Fibroblast of lung (primary cell): ENCODE results near the gene IP6K3. TPM values are rescaled to one million over a fixed set of nuclear protein-coding genes. Genes with fewer than 3 reads are reported as not detected.

ENCODE experiments used
- DNase-seq, 2 donors: peaks; one replicate each; pipeline versions ENCODE4 v3.0.0 to v3.0.0-alpha.2; 2010; ENCODE audit warnings: low read depth in 2 of 2
- H2AFZ ChIP-seq: 2 replicates; pipeline ENCODE4 v1.5.1; 2012; ENCODE audit warnings: low read length, control low read depth, inconsistent platforms
- H3K27ac ChIP-seq: 2 replicates; pipeline ENCODE4 v1.5.1; 2011; ENCODE audit warnings: low read length, control low read depth; ENCODE audit not compliant: insufficient read depth
- H3K27me3 ChIP-seq: 2 replicates; pipeline ENCODE4 v1.5.1; 2011; ENCODE audit warnings: mild to moderate bottlenecking, low read length; ENCODE audit not compliant: control insufficient read depth, insufficient read depth
- H3K36me3 ChIP-seq: 2 replicates; pipeline ENCODE4 v1.5.1; 2011; ENCODE audit warnings: low read length; ENCODE audit not compliant: control insufficient read depth, insufficient read depth
- H3K4me1 ChIP-seq: 2 replicates; pipeline ENCODE4 v1.5.1; 2011; ENCODE audit warnings: low read length; ENCODE audit not compliant: control insufficient read depth, insufficient read depth; ENCODE audit errors: extremely low read depth
- H3K4me2 ChIP-seq: 2 replicates; pipeline ENCODE4 v1.5.1; 2011; ENCODE audit warnings: low read length, control low read depth; ENCODE audit not compliant: insufficient read depth; ENCODE audit errors: extremely low read depth
- H3K4me3 ChIP-seq, 4 experiments: fragments of 200-600 bp in 1 of 4; sonication (generic) in 1 of 4; replicated peaks in 1 of 4; 2 replicates each; pipeline ENCODE4 v1.5.1; 2011 to 2016; ENCODE audit warnings: low read length in 4 of 4, low read depth in 3 of 4, mild to moderate bottlenecking in 3 of 4, control low read depth in 2 of 4, inconsistent platforms in 1 of 4, mixed read lengths in 1 of 4; ENCODE audit not compliant: insufficient read depth in 1 of 4; ENCODE audit errors: control extremely low read depth in 1 of 4
- H3K79me2 ChIP-seq: 2 replicates; pipeline ENCODE4 v1.5.1; 2012; ENCODE audit warnings: mild to moderate bottlenecking, low read length, inconsistent platforms; ENCODE audit not compliant: control insufficient read depth, insufficient read depth
- H3K9ac ChIP-seq: 2 replicates; pipeline ENCODE4 v1.5.1; 2011; ENCODE audit warnings: mild to moderate bottlenecking, low read length, control low read depth; ENCODE audit not compliant: insufficient read depth
- H3K9me3 ChIP-seq: 2 replicates; pipeline ENCODE4 v1.5.1; 2012; ENCODE audit warnings: low read depth, low read length; ENCODE audit not compliant: control insufficient read depth, insufficient read depth
- H4K20me1 ChIP-seq: 2 replicates; pipeline ENCODE4 v1.5.1; 2011; ENCODE audit warnings: low read length; ENCODE audit not compliant: control insufficient read depth, insufficient read depth; ENCODE audit errors: extremely low read depth
- EZH2 ChIP-seq: IDR thresholded peaks from 2 replicates; pipeline ENCODE4 v1.5.1; 2012; ENCODE audit warnings: low read length, control low read depth, mild to moderate bottlenecking; ENCODE audit errors: missing control alignments
- polyA plus RNA-seq, 2 donors: library from polyadenylated mRNA; depleted of rRNA in 1 of 2; stranded (reverse) in 1 of 2; unstranded in 1 of 2; fragments of >200 nt; gene quantifications; 2 replicates each; pipeline ENCODE4 v1.2.1, GENCODE V29; 2011 to 2012; ENCODE audit warnings: missing spikeins in 1 of 2
- total RNA-seq: library from RNA; depleted of rRNA; stranded (reverse); fragments of >200 nt; gene quantifications from 2 replicates; pipeline ENCODE4 v1.2.1, GENCODE V29; 2014
- TF ChIP-seq, protein P1 (sequence below), 2 donors: IDR thresholded peaks in 1 of 2; conservative IDR thresholded peaks in 1 of 2; 1 replicate in 1 of 2; 2 replicates in 1 of 2; pipeline ENCODE4 v1.5.1; 2011 to 2012; ENCODE audit warnings: low read length in 2 of 2, control low read depth in 1 of 2, inconsistent platforms in 1 of 2, low read depth in 1 of 2, mild to moderate bottlenecking in 1 of 2

IP6K3 gene
- total and polyA plus RNA-seq, 2 donors (not counting 1 experiment from before 2014, with no cell fraction given), result 0.84 to 5.4 TPM

DNA sequence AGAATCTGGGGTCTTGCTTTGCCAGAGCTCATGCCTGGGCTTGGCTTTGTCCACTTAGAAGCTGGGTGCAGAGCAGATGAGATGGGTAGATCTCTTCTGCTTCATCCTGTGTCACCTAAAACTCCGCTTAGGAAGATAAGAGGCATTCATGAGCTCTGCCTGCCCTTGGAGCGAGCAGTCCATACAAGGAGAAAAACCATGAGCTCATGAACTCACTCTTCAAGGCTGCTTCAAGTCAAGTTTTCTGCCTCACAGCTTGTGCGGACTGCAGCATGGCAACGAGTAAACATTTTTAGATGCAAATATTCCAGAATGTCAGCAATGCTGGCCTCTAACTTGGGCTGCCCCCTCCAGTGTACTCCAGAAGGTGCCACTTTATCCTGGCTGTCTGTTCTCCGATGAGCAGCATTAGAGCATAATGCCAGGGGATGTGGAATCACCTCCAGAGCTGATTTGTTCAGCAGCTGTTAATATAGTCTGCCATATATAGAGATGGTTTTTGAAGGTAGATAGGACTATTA is 24.5 kb downstream of the IP6K3 start:
- Histone ChIP-seq H3K4me1 (peaks cover 2% of the 10 kb centered on the region), H2AFZ (no peak overlapping the region), H3K36me3 (no peaks in the 10 kb centered on the region), H3K9ac (no peak overlapping the region), H3K27ac (no peak overlapping the region), H4K20me1 (no peaks in the 10 kb centered on the region), H3K4me2 (no peak overlapping the region), H3K79me2 (no peaks in the 10 kb centered on the region), H3K9me3 (no peaks in the 10 kb centered on the region), H3K4me3 (no peak overlapping the region), H3K27me3 (peaks cover 25% of the 10 kb centered on the region)
- no peak for DNase-seq
- TF ChIP-seq, protein P1, sequence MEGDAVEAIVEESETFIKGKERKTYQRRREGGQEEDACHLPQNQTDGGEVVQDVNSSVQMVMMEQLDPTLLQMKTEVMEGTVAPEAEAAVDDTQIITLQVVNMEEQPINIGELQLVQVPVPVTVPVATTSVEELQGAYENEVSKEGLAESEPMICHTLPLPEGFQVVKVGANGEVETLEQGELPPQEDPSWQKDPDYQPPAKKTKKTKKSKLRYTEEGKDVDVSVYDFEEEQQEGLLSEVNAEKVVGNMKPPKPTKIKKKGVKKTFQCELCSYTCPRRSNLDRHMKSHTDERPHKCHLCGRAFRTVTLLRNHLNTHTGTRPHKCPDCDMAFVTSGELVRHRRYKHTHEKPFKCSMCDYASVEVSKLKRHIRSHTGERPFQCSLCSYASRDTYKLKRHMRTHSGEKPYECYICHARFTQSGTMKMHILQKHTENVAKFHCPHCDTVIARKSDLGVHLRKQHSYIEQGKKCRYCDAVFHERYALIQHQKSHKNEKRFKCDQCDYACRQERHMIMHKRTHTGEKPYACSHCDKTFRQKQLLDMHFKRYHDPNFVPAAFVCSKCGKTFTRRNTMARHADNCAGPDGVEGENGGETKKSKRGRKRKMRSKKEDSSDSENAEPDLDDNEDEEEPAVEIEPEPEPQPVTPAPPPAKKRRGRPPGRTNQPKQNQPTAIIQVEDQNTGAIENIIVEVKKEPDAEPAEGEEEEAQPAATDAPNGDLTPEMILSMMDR (conservative IDR thresholded peaks at IDR 0.05 in 1 of 2, IDR thresholded peaks at IDR 0.05 in 1 of 2; ENCODE audit: low read depth in 1 of 2, low read length in 2 of 2), result no peak
- TF ChIP-seq EZH2, result no peak

DNA sequence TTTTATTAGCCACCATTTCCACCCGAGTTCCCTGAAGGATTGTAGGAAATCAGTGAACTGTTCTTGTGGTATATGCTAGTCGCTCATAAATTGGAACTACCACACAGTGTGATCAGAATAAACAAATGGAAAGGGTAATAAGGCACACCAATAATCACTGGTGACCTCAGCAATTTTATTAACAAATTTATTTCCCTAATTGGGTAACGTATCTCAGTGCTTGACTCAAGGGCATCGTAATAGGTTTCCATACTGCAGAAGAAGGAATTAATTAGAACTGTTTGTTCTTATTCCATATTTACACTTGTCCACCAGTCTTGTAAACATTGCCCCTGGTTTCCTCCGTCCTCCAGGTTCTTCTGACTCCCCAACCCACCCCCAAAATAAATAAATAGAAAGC is 25.2 kb downstream of the IP6K3 start:
- no peaks in the 10 kb centered on the region for H3K36me3 ChIP-seq
- no peaks in the 10 kb centered on the region for H3K79me2 ChIP-seq
- no peak overlapping the region for H3K27ac ChIP-seq
- no peak overlapping the region for H3K9ac ChIP-seq
- H3K4me2 ChIP-seq, result no peak overlapping the region
- DNase-seq, result no peak
- no peak overlapping the region for H3K4me3 ChIP-seq
- peaks cover 25% of the 10 kb centered on the region for H3K27me3 ChIP-seq
- no peak for TF ChIP-seq EZH2
- TF ChIP-seq, protein P1 (conservative IDR thresholded peaks at IDR 0.05 in 1 of 2, IDR thresholded peaks at IDR 0.05 in 1 of 2; ENCODE audit: low read depth in 1 of 2, low read length in 2 of 2), result no peak
- H4K20me1 ChIP-seq, result no peaks in the 10 kb centered on the region
- no peaks in the 10 kb centered on the region for H3K9me3 ChIP-seq
- H3K4me1 ChIP-seq, result peaks cover 2% of the 10 kb centered on the region
- no peak overlapping the region for H2AFZ ChIP-seq

DNA sequence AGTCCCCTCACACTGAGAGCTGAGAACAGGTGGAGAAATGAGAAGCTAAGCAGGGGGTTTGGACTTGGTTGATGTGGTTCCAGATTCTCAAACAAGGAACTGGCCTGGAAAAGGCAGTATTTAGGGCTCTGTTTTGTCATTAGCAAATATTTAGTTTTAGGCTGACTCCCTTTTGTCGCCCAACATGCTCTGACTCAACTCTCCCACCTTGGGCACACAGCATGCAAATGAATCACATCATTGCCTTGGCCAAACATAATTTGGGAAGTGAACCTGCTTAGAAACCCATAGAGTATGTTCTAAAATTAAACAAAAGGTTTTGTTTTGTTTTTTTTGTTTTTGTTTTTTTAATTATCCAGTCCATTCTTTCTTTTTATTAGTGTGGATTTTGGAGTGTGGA is 25.7 kb downstream of the IP6K3 start:
- Histone ChIP-seq H3K4me1 (peaks cover 2% of the 10 kb centered on the region), H2AFZ (no peak overlapping the region), H3K4me3 (no peak overlapping the region), H3K9ac (no peak overlapping the region), H3K4me2 (no peak overlapping the region), H3K36me3 (no peaks in the 10 kb centered on the region), H3K27me3 (peaks cover 25% of the 10 kb centered on the region), H4K20me1 (no peaks in the 10 kb centered on the region), H3K79me2 (no peaks in the 10 kb centered on the region), H3K27ac (no peak overlapping the region), H3K9me3 (no peaks in the 10 kb centered on the region)
- DNase-seq, result no peak
- TF ChIP-seq, protein P1 (conservative IDR thresholded peaks at IDR 0.05 in 1 of 2, IDR thresholded peaks at IDR 0.05 in 1 of 2; ENCODE audit: low read depth in 1 of 2, low read length in 2 of 2), result no peak
- TF ChIP-seq EZH2, result no peak
